ENCODE measurements around the gene LPP. TPM values are rescaled to one million over a fixed set of nuclear protein-coding genes. Genes with fewer than 3 reads are reported as not detected.

The LPP gene
- polyA plus RNA-seq, 1 donor (not counting 4 experiments of a cell fraction or from before 2014, with no cell fraction given) = 16.0 TPM

DNA sequence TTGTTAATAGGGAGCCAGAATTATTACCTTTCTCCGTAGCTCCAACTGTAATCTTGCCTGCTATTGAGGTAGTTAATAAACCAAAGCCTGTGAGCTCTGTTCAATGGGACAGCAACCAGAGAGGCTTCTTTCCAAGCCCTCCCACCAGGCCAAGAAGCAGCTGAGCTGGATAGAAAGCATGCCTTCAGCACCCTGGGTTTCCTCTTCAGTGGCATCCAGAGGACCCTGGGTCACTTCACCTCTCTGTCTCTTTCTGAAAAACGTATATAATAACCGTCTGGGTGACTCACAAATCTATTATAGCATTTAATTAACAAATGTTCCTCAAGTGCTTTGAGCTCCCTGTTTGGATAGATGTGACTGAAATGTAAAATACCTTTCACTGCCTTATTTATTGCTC lies 420.0 kb downstream of the LPP start:
- no peak overlapping the region for H3K27ac ChIP-seq (ENCODE audit: control insufficient read depth, insufficient read depth, low read length)
- H3K27me3 ChIP-seq (ENCODE audit: control insufficient read depth, extremely low read depth, insufficient read depth, low read length) = no peaks in the 10 kb centered on the region
- no peak overlapping the region for H2AFZ ChIP-seq (ENCODE audit: control insufficient read depth, low read length)
- TF ChIP-seq EZH2 (IDR thresholded peaks at IDR 0.05; ENCODE audit: low read length) = no peak
- TF ChIP-seq, protein P1, sequence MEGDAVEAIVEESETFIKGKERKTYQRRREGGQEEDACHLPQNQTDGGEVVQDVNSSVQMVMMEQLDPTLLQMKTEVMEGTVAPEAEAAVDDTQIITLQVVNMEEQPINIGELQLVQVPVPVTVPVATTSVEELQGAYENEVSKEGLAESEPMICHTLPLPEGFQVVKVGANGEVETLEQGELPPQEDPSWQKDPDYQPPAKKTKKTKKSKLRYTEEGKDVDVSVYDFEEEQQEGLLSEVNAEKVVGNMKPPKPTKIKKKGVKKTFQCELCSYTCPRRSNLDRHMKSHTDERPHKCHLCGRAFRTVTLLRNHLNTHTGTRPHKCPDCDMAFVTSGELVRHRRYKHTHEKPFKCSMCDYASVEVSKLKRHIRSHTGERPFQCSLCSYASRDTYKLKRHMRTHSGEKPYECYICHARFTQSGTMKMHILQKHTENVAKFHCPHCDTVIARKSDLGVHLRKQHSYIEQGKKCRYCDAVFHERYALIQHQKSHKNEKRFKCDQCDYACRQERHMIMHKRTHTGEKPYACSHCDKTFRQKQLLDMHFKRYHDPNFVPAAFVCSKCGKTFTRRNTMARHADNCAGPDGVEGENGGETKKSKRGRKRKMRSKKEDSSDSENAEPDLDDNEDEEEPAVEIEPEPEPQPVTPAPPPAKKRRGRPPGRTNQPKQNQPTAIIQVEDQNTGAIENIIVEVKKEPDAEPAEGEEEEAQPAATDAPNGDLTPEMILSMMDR (optimal IDR thresholded peaks at IDR 0.05 in 1 of 3, IDR thresholded peaks at IDR 0.05 in 1 of 3, conservative IDR thresholded peaks at IDR 0.05 in 1 of 3; ENCODE audit: extremely low read depth in 1 of 3, insufficient read depth in 2 of 3, low read length in 3 of 3) = no peak
- no peaks in the 10 kb centered on the region for H3K79me2 ChIP-seq (ENCODE audit: control insufficient read depth, insufficient read depth, low read length)
- no peaks in the 10 kb centered on the region for H4K20me1 ChIP-seq (ENCODE audit: control insufficient read depth, extremely low read depth, insufficient read depth, low read length)
- no peak overlapping the region for H3K4me2 ChIP-seq (ENCODE audit: control insufficient read depth, extremely low read depth, insufficient read depth, low read depth, low read length)
- H3K4me1 ChIP-seq (ENCODE audit: control insufficient read depth, extremely low read depth, insufficient read depth, low read length) = peaks cover 6% of the 10 kb centered on the region
- DNase-seq (ENCODE audit: low read depth, low spot score) (no peak), FAIRE-seq (no peak)
- dilution Hi-C loops (cut with MboI; ENCODE audit: extremely low pct_ligation_motif_present, low sequenced_read_pairs) = no loop called here
- H3K9me3 ChIP-seq (ENCODE audit: control insufficient read depth, low read depth, low read length) = no peaks in the 10 kb centered on the region
- H3K4me3 ChIP-seq (ENCODE audit: control insufficient read depth in 2 of 3, extremely low read depth in 1 of 3, insufficient read depth in 2 of 3, low read depth in 1 of 3, low read length in 3 of 3) = no peak overlapping the region
- no peaks in the 10 kb centered on the region for H3K36me3 ChIP-seq (ENCODE audit: control insufficient read depth in 2 of 2, extremely low read depth in 1 of 2, insufficient read depth in 2 of 2, low read length in 2 of 2)
- no peak overlapping the region for H3K9ac ChIP-seq (ENCODE audit: control insufficient read depth, extremely low read depth, insufficient read depth, low read length)
- H3K9me1 ChIP-seq (ENCODE audit: control insufficient read depth, extremely low read depth, insufficient read depth, low read length) = no peaks in the 10 kb centered on the region

- no peak for DNase-seq (ENCODE audit: low read depth, low spot score)
- no peaks in the 10 kb centered on the region for H4K20me1 ChIP-seq (ENCODE audit: control insufficient read depth, extremely low read depth, insufficient read depth, low read length)
- no peak overlapping the region for H3K27ac ChIP-seq (ENCODE audit: control insufficient read depth, insufficient read depth, low read length)
- no peak overlapping the region for H3K4me3 ChIP-seq (ENCODE audit: control insufficient read depth in 2 of 3, extremely low read depth in 1 of 3, insufficient read depth in 2 of 3, low read depth in 1 of 3, low read length in 3 of 3)
- H3K4me2 ChIP-seq (ENCODE audit: control insufficient read depth, extremely low read depth, insufficient read depth, low read depth, low read length) = no peak overlapping the region
- no peaks in the 10 kb centered on the region for H3K9me1 ChIP-seq (ENCODE audit: control insufficient read depth, extremely low read depth, insufficient read depth, low read length)
- H3K79me2 ChIP-seq (ENCODE audit: control insufficient read depth, insufficient read depth, low read length) = no peaks in the 10 kb centered on the region
- no peak overlapping the region for H3K9ac ChIP-seq (ENCODE audit: control insufficient read depth, extremely low read depth, insufficient read depth, low read length)
- no peaks in the 10 kb centered on the region for H3K27me3 ChIP-seq (ENCODE audit: control insufficient read depth, extremely low read depth, insufficient read depth, low read length)
- no peak for TF ChIP-seq EZH2 (IDR thresholded peaks at IDR 0.05; ENCODE audit: low read length)
- TF ChIP-seq, protein P1 (optimal IDR thresholded peaks at IDR 0.05 in 1 of 3, IDR thresholded peaks at IDR 0.05 in 1 of 3, conservative IDR thresholded peaks at IDR 0.05 in 1 of 3; ENCODE audit: extremely low read depth in 1 of 3, insufficient read depth in 2 of 3, low read length in 3 of 3) = no peak
- H3K4me1 ChIP-seq (ENCODE audit: control insufficient read depth, extremely low read depth, insufficient read depth, low read length) = peaks cover 7% of the 10 kb centered on the region
- no peak overlapping the region for H2AFZ ChIP-seq (ENCODE audit: control insufficient read depth, low read length)
- no peaks in the 10 kb centered on the region for H3K36me3 ChIP-seq (ENCODE audit: control insufficient read depth in 2 of 2, extremely low read depth in 1 of 2, insufficient read depth in 2 of 2, low read length in 2 of 2)
- no peaks in the 10 kb centered on the region for H3K9me3 ChIP-seq (ENCODE audit: control insufficient read depth, low read depth, low read length)
- FAIRE-seq = no peak
- dilution Hi-C loops (cut with MboI; ENCODE audit: extremely low pct_ligation_motif_present, low sequenced_read_pairs) = no loop called here
These were observed 420.9 kb downstream of the LPP start for GRCh38 chr3:188574885-188575284.

Data from keratinocyte (primary cell).